H1 (cell line): Measurements from ENCODE around the gene SEC22B. TPM values are rescaled to one million over a fixed set of nuclear protein-coding genes. Genes with fewer than 3 reads are reported as not detected.

Experiments used
- CTCF ChIA-PET: fragments of 300-600 bp; sonication (Branson Sonifier 250); formaldehyde crosslinking; loops from one replicate; lab custom pipeline; 2021; ENCODE audit not compliant: partially characterized antibody; lab: Charles Lee
- POLR2A ChIA-PET: fragments of 300-600 bp; sonication (Branson Sonifier 250); formaldehyde crosslinking; loops from one replicate; lab custom pipeline; 2021; ENCODE audit warnings: inconsistent platforms; ENCODE audit not compliant: partially characterized antibody; lab: Charles Lee
- DNase-seq, 2 experiments: peaks; one replicate each; pipeline versions ENCODE4 v3.0.0 to v3.0.0-alpha.2; 2010 to 2022; ENCODE audit warnings: low spot score in 2 of 2, low read depth in 1 of 2, mixed read lengths in 1 of 2
- FAIRE-seq: peaks from 2 replicates; lab custom pipeline; 2011; peaks lifted over from hg19 to GRCh38; lab: Jason Lieb, UNC
- H2AFZ ChIP-seq: 2 replicates; pipeline ENCODE4 v1.8.1; 2012; ENCODE audit warnings: low read length, inconsistent platforms
- H2AK5ac ChIP-seq: 2 replicates; pipeline ENCODE4 v1.6.1; 2013; ENCODE audit warnings: low read depth, low read length
- H2BK120ac ChIP-seq: replicated peaks from 2 replicates; pipeline ENCODE3; 2013; ENCODE audit warnings: low read depth, low read length, inconsistent platforms
- H2BK12ac ChIP-seq: 2 replicates; pipeline ENCODE4 v1.6.1; 2013; ENCODE audit warnings: low read depth, low read length
- H2BK15ac ChIP-seq: 2 replicates; pipeline ENCODE4 v1.6.1; 2013; ENCODE audit warnings: low read length
- H2BK20ac ChIP-seq: 2 replicates; pipeline ENCODE4 v1.6.1; 2013; ENCODE audit warnings: low read length
- H2BK5ac ChIP-seq: 2 replicates; pipeline ENCODE4 v1.6.1; 2013; ENCODE audit warnings: low read depth, low read length
- H3K14ac ChIP-seq: 2 replicates; pipeline ENCODE4 v1.6.1; 2013; ENCODE audit warnings: inconsistent platforms; ENCODE audit not compliant: insufficient read length
- H3K18ac ChIP-seq: 2 replicates; pipeline ENCODE4 v1.6.1; 2013; ENCODE audit warnings: low read length; ENCODE audit errors: extremely low read depth
- H3K23ac ChIP-seq: 2 replicates; pipeline ENCODE4 v1.6.1; 2013; ENCODE audit warnings: inconsistent platforms; ENCODE audit not compliant: insufficient read length
- H3K23me2 ChIP-seq: 2 replicates; pipeline ENCODE4 v1.6.1; 2013; ENCODE audit warnings: low read depth, low read length
- H3K27ac ChIP-seq: 2 replicates; pipeline ENCODE4 v1.6.1; 2011; ENCODE audit warnings: low read depth, low read length, inconsistent platforms
- H3K27me3 ChIP-seq, 4 experiments: replicated peaks in 1 of 4; 1 replicate in 1 of 4; 2 replicates in 3 of 4; pipeline versions ENCODE4 v1.6.1 to v1.8.1; 2011 to 2013; ENCODE audit warnings: low read length in 3 of 4, mild to moderate bottlenecking in 3 of 4, inconsistent platforms in 2 of 4, mixed read lengths in 2 of 4, moderate library complexity in 1 of 4; ENCODE audit not compliant: control insufficient read depth in 3 of 4, insufficient read depth in 3 of 4; ENCODE audit errors: extremely low read depth in 1 of 4
- H3K36me3 ChIP-seq, 4 experiments: 2 replicates each; pipeline versions ENCODE4 v1.6.1 to v1.8.1; 2011 to 2013; ENCODE audit warnings: mild to moderate bottlenecking in 4 of 4, low read length in 3 of 4, moderate library complexity in 2 of 4, control low read depth in 1 of 4, inconsistent platforms in 1 of 4; ENCODE audit not compliant: insufficient read depth in 4 of 4, control insufficient read depth in 2 of 4
- H3K4ac ChIP-seq: replicated peaks from 2 replicates; pipeline ENCODE3; 2013; ENCODE audit warnings: low read length, low read depth, mixed read lengths, inconsistent platforms; ENCODE audit not compliant: insufficient read length
- H3K4me1 ChIP-seq, 4 experiments: replicated peaks in 1 of 4; 1 replicate in 1 of 4; 2 replicates in 3 of 4; pipeline versions ENCODE4 v1.6.1 to v1.8.1; 2011 to 2013; ENCODE audit warnings: low read length in 3 of 4, inconsistent platforms in 2 of 4, mixed read lengths in 1 of 4; ENCODE audit not compliant: insufficient read depth in 4 of 4, control insufficient read depth in 3 of 4
- H3K4me2 ChIP-seq, 2 experiments: 2 replicates each; pipeline versions ENCODE4 v1.6.1 to v1.8.1; 2011 to 2013; ENCODE audit warnings: low read depth in 2 of 2, low read length in 2 of 2, control low read depth in 1 of 2, inconsistent platforms in 1 of 2, mild to moderate bottlenecking in 1 of 2; ENCODE audit not compliant: insufficient read depth in 1 of 2
- H3K4me3 ChIP-seq, 4 experiments: fragments of 200-600, 300-600 bp in 1 of 4; sonication (generic), shearing (Covaris generic), sonication (Bioruptor Twin) in 1 of 4; 2 replicates each; pipeline versions ENCODE4 v1.5.1 to v1.8.1; 2011 to 2016; ENCODE audit warnings: low read length in 4 of 4, low read depth in 3 of 4, control low read depth in 2 of 4, inconsistent platforms in 2 of 4, mild to moderate bottlenecking in 2 of 4, mixed read lengths in 1 of 4, moderate library complexity in 1 of 4; ENCODE audit not compliant: insufficient read depth in 2 of 4; ENCODE audit errors: extremely low read depth in 1 of 4
- H3K56ac ChIP-seq: replicated peaks from 2 replicates; pipeline ENCODE3; 2013; ENCODE audit warnings: low read depth, mild to moderate bottlenecking, mixed read lengths, low read length, inconsistent platforms; ENCODE audit not compliant: insufficient read length
- H3K79me1 ChIP-seq: 2 replicates; pipeline ENCODE4 v1.6.1; 2013; ENCODE audit warnings: low read depth, low read length, control low read depth
- H3K79me2 ChIP-seq, 2 experiments: 2 replicates each; pipeline versions ENCODE4 v1.6.1 to v1.8.1; 2012 to 2013; ENCODE audit warnings: low read length in 2 of 2, mild to moderate bottlenecking in 2 of 2, inconsistent platforms in 1 of 2; ENCODE audit not compliant: insufficient read depth in 2 of 2, control insufficient read depth in 1 of 2
- H3K9ac ChIP-seq, 4 experiments: replicated peaks in 1 of 4; 1 replicate in 1 of 4; 2 replicates in 3 of 4; pipeline versions ENCODE4 v1.6.1 to v1.8.1; 2011 to 2013; ENCODE audit warnings: low read depth in 3 of 4, low read length in 3 of 4, control low read depth in 2 of 4, mild to moderate bottlenecking in 2 of 4, moderate library complexity in 2 of 4, inconsistent platforms in 1 of 4; ENCODE audit errors: extremely low read depth in 1 of 4
- H3K9me3 ChIP-seq, 2 experiments: 2 replicates each; pipeline versions ENCODE4 v1.6.1 to v1.8.1; 2012 to 2013; ENCODE audit warnings: mild to moderate bottlenecking in 2 of 2, moderate library complexity in 2 of 2, control low read depth in 1 of 2, inconsistent platforms in 1 of 2, low read depth in 1 of 2, low read length in 1 of 2, mixed read lengths in 1 of 2; ENCODE audit not compliant: insufficient read depth in 2 of 2
- H4K20me1 ChIP-seq, 2 experiments: replicated peaks in 1 of 2; 2 replicates each; pipeline versions ENCODE3 to v1.8.1; 2011 to 2013; ENCODE audit warnings: inconsistent platforms in 2 of 2, low read length in 2 of 2, mild to moderate bottlenecking in 1 of 2; ENCODE audit not compliant: insufficient read depth in 2 of 2, control insufficient read depth in 1 of 2
- H4K5ac ChIP-seq: 2 replicates; pipeline ENCODE4 v1.6.1; 2013; ENCODE audit warnings: low read length, low read depth, mixed read lengths, inconsistent platforms; ENCODE audit not compliant: insufficient read length
- H4K8ac ChIP-seq: 2 replicates; pipeline ENCODE4 v1.8.0; 2013; ENCODE audit warnings: mild to moderate bottlenecking, moderate library complexity, low read length, inconsistent platforms; ENCODE audit not compliant: insufficient read depth; ENCODE audit errors: extremely low read depth
- H4K91ac ChIP-seq: replicated peaks from 2 replicates; pipeline ENCODE3; 2013; ENCODE audit warnings: low read length, mixed read lengths, inconsistent platforms; ENCODE audit not compliant: insufficient read length
- ATF2 ChIP-seq: IDR thresholded peaks from 2 replicates; pipeline ENCODE4 v1.6.1; 2012; ENCODE audit warnings: low read length, inconsistent platforms
- BACH1 ChIP-seq: IDR thresholded peaks from 2 replicates; pipeline ENCODE4 v1.6.1; 2012; ENCODE audit warnings: low read length, improper control_type of control experiment
- BCL11A ChIP-seq, 2 experiments: IDR thresholded peaks; one replicate each; pipeline ENCODE4 v1.6.1; 2011; ENCODE audit warnings: low read depth in 2 of 2, low read length in 2 of 2, mild to moderate bottlenecking in 2 of 2
- CBX8 ChIP-seq: fragments of 300-800, 300-1000 bp; sonication (generic); IDR thresholded peaks from 2 replicates; pipeline ENCODE4 v1.7.1; 2016; ENCODE audit warnings: low read depth, low read length, borderline replicate concordance
- CTBP2 ChIP-seq: IDR thresholded peaks from 2 replicates; pipeline ENCODE4 v1.7.0; 2011; ENCODE audit warnings: borderline replicate concordance, mild to moderate bottlenecking, moderate library complexity, mixed read lengths, low read length; ENCODE audit not compliant: insufficient read depth, insufficient read length
- MAFK ChIP-seq: IDR thresholded peaks from 2 replicates; pipeline ENCODE4 v1.6.1; 2012; ENCODE audit warnings: low read depth, mild to moderate bottlenecking, improper control_type of control experiment, low read length
- PHF8 ChIP-seq: fragments of 200-600 bp; sonication (generic); conservative IDR thresholded peaks from 2 replicates; pipeline ENCODE4 v1.7.1; 2012; ENCODE audit warnings: low read depth, mild to moderate bottlenecking, inconsistent platforms, low read length, moderate library complexity
- SP4 ChIP-seq: IDR thresholded peaks from 2 replicates; pipeline ENCODE4 v1.6.1; 2012; ENCODE audit warnings: low read length, inconsistent platforms
- WGBS, 2 experiments: shearing (Covaris generic) in 1 of 2; methylation state at CpG; one replicate each; pipeline versions ENCODE4 v1.1.6 to v1.1.7; 2013 to 2015; ENCODE audit warnings: low lambda C conversion rate in 2 of 2, mixed read lengths in 2 of 2, inconsistent platforms in 1 of 2, low coverage in 1 of 2, missing lambda C conversion rate in 1 of 2; ENCODE audit not compliant: insufficient replicate concordance in 2 of 2, insufficient coverage in 1 of 2, insufficient read length in 1 of 2; ENCODE audit errors: extremely low coverage in 1 of 2, missing lambda C conversion rate in 1 of 2; 5-methylcytosine and 5-hydroxymethylcytosine counted together
- polyA plus RNA-seq, 7 experiments: library from polyadenylated mRNA; depleted of rRNA in 3 of 7; stranded (reverse) in 5 of 7; unstranded in 2 of 7; fragments of >200 nt in 5 of 7; fragments of 200-250 nt in 2 of 7; gene quantifications; 1 replicate in 5 of 7; 2 replicates in 1 of 7; 4 replicates in 1 of 7; pipeline versions ENCODE4 v1.2.1 to v1.2.3, GENCODE V29; 2011 to 2013; ENCODE audit warnings: missing spikeins in 2 of 7, mixed read lengths in 2 of 7
- total RNA-seq: library from RNA; stranded (reverse); fragmentation: NEBNext Ultra II Directional; extraction: Animal tissue kit (Norgen Biotek cat#: 25700); gene quantifications from 2 replicates; pipeline ENCODE4 v1.2.1, GENCODE V29; 2021

SEC22B gene
- total and polyA plus RNA-seq, 2 of the 8 experiments (the other 6 are each of a cell fraction or from before 2014, with no cell fraction given), result 5.6 to 11.6 TPM

GRCh38 chr1:120133228-120133927, 42.9 kb downstream of the SEC22B start:
- FAIRE-seq, result no peak
- H3K14ac ChIP-seq, result no peak overlapping the region
- no peaks in the 10 kb centered on the region for H4K20me1 ChIP-seq
- H2AFZ ChIP-seq, result no peak overlapping the region
- H2BK5ac ChIP-seq, result no peak overlapping the region
- TF ChIP-seq MAFK (no peak), BCL11A (IDR thresholded peaks at IDR 0.05; ENCODE audit: low read depth in 2 of 2, low read length in 2 of 2) (no peak), BACH1 (no peak), SP4 (no peak), CTBP2 (no peak), ATF2 (no peak), CBX8 (no peak), PHF8 (no peak)
- H2AK5ac ChIP-seq, result no peak overlapping the region
- no peak overlapping the region for H3K4me2 ChIP-seq
- ChIA-PET POLR2A (no interaction called here), CTCF (no interaction called here)
- no peaks in the 10 kb centered on the region for H3K9me3 ChIP-seq
- no peaks in the 10 kb centered on the region; the same call in 1 of the 2 replicates for H3K23me2 ChIP-seq
- no peak overlapping the region for H3K4ac ChIP-seq
- H2BK15ac ChIP-seq, result no peak overlapping the region
- peaks cover 7 to 20% (median 11%) of the 10 kb centered on the region in 4 experiments for H3K27me3 ChIP-seq
- no peak overlapping the region for H3K18ac ChIP-seq
- H3K79me1 ChIP-seq, result no peaks in the 10 kb centered on the region
- no peaks in the 10 kb centered on the region for H3K36me3 ChIP-seq
- WGBS, 2 experiments, result 84% methylated on average over 2 of the region's 2 CpGs; no CpG with 5 or more reads in 1 of the 2 experiments
- H4K5ac ChIP-seq, result no peak overlapping the region
- H3K4me3 ChIP-seq, result no peak overlapping the region
- no peak overlapping the region for H4K91ac ChIP-seq
- H3K23ac ChIP-seq, result no peak overlapping the region
- H3K27ac ChIP-seq, result no peak overlapping the region
- H3K56ac ChIP-seq, result no peak overlapping the region
- H3K79me2 ChIP-seq, result no peaks in the 10 kb centered on the region
- no peak overlapping the region for H2BK120ac ChIP-seq
- no peak for DNase-seq
- H3K4me1 ChIP-seq, result no peaks in the 10 kb centered on the region
- no peak overlapping the region for H2BK12ac ChIP-seq
- H3K9ac ChIP-seq, result no peak overlapping the region
- H2BK20ac ChIP-seq, result no peak overlapping the region
- H4K8ac ChIP-seq, result no peak overlapping the region
